ENCODE results near the gene NAIF1.

The NAIF1 gene

GRCh38 chr9:128107468-128108268, 40.5 kb upstream of the NAIF1 start:
- H3K4me3 ChIP-seq (ENCODE audit: low read depth, low read length), result no peak overlapping the region
- peaks cover 7% of the 10 kb centered on the region for H3K4me1 ChIP-seq
- H2AFZ ChIP-seq, result no peak overlapping the region
- no peak overlapping the region for H3K9ac ChIP-seq
- no peaks in the 10 kb centered on the region for H3K36me3 ChIP-seq (ENCODE audit: control insufficient read depth, insufficient read depth, low read length)
- no peaks in the 10 kb centered on the region for H3K79me2 ChIP-seq
- TF ChIP-seq CTCF (IDR thresholded peaks at IDR 0.05), result no peak
- no peak overlapping the region for H3K27ac ChIP-seq
- no peak overlapping the region for H3K4me2 ChIP-seq (ENCODE audit: low read length)
- no peaks in the 10 kb centered on the region for H3K9me3 ChIP-seq (ENCODE audit: control insufficient read depth, low read length)
- no peaks in the 10 kb centered on the region for H3K27me3 ChIP-seq (ENCODE audit: control insufficient read depth, insufficient read depth, low read length)

GRCh38 chr9:128106940-128107467, 39.9 kb upstream of the NAIF1 start:
- peaks cover 13% of the 10 kb centered on the region for H3K4me1 ChIP-seq
- H3K27ac ChIP-seq, result no peak overlapping the region
- no peaks in the 10 kb centered on the region for H3K27me3 ChIP-seq (ENCODE audit: control insufficient read depth, insufficient read depth, low read length)
- H2AFZ ChIP-seq, result no peak overlapping the region
- no peaks in the 10 kb centered on the region for H3K36me3 ChIP-seq (ENCODE audit: control insufficient read depth, insufficient read depth, low read length)
- no peaks in the 10 kb centered on the region for H3K79me2 ChIP-seq
- H3K9ac ChIP-seq, result no peak overlapping the region
- H3K9me3 ChIP-seq (ENCODE audit: control insufficient read depth, low read length), result no peaks in the 10 kb centered on the region
- H3K4me3 ChIP-seq (ENCODE audit: low read depth, low read length), result no peak overlapping the region
- no peak for TF ChIP-seq CTCF (IDR thresholded peaks at IDR 0.05)
- no peak overlapping the region for H3K4me2 ChIP-seq (ENCODE audit: low read length)

GRCh38 chr9:128106181-128106939, 39.2 kb upstream of the NAIF1 start:
- H3K27me3 ChIP-seq (ENCODE audit: control insufficient read depth, insufficient read depth, low read length), result no peaks in the 10 kb centered on the region
- no peak overlapping the region for H3K4me2 ChIP-seq (ENCODE audit: low read length)
- H3K9me3 ChIP-seq (ENCODE audit: control insufficient read depth, low read length), result no peaks in the 10 kb centered on the region
- H3K4me3 ChIP-seq (ENCODE audit: low read depth, low read length), result no peak overlapping the region
- TF ChIP-seq CTCF (IDR thresholded peaks at IDR 0.05), result no peak
- H3K9ac ChIP-seq, result no peak overlapping the region
- H3K79me2 ChIP-seq, result no peaks in the 10 kb centered on the region
- H3K36me3 ChIP-seq (ENCODE audit: control insufficient read depth, insufficient read depth, low read length), result no peaks in the 10 kb centered on the region
- H3K27ac ChIP-seq, result no peak overlapping the region
- H2AFZ ChIP-seq, result no peak overlapping the region
- H3K4me1 ChIP-seq, result peaks cover 14% of the 10 kb centered on the region

- Histone ChIP-seq H3K9ac (no peak overlapping the region), H3K36me3 (ENCODE audit: control insufficient read depth, insufficient read depth, low read length) (no peaks in the 10 kb centered on the region), H3K9me3 (ENCODE audit: control insufficient read depth, low read length) (no peaks in the 10 kb centered on the region), H3K79me2 (peaks cover 4% of the 10 kb centered on the region), H3K4me3 (ENCODE audit: low read depth, low read length) (no peak overlapping the region), H3K4me1 (peaks cover 16% of the 10 kb centered on the region), H2AFZ (no peak overlapping the region), H3K27ac (no peak overlapping the region), H3K27me3 (ENCODE audit: control insufficient read depth, insufficient read depth, low read length) (no peaks in the 10 kb centered on the region), H3K4me2 (ENCODE audit: low read length) (no peak overlapping the region)
- TF ChIP-seq CTCF (IDR thresholded peaks at IDR 0.05), result no peak
These were observed 38.5 kb upstream of the NAIF1 start for GRCh38 chr9:128105538-128106175.
